CD4-positive, alpha-beta T cell treated with Interferon alpha-2 for 1 hour (primary cell): Measurements from ENCODE around the gene CDC37.
A peak's percentile ranks its signal among the peaks of the same experiment; 100 is the strongest.
"Not testable (repeated sequence)": the region's sequence is repeated elsewhere in the genome, so short reads cannot be mapped to it uniquely, and the experiment has no call there.

Experiments
- DNase-seq, 2 donors: peaks; one replicate each; pipeline ENCODE4 v3.0.0-alpha.2; 2020 to 2022

The CDC37 gene

DNA sequence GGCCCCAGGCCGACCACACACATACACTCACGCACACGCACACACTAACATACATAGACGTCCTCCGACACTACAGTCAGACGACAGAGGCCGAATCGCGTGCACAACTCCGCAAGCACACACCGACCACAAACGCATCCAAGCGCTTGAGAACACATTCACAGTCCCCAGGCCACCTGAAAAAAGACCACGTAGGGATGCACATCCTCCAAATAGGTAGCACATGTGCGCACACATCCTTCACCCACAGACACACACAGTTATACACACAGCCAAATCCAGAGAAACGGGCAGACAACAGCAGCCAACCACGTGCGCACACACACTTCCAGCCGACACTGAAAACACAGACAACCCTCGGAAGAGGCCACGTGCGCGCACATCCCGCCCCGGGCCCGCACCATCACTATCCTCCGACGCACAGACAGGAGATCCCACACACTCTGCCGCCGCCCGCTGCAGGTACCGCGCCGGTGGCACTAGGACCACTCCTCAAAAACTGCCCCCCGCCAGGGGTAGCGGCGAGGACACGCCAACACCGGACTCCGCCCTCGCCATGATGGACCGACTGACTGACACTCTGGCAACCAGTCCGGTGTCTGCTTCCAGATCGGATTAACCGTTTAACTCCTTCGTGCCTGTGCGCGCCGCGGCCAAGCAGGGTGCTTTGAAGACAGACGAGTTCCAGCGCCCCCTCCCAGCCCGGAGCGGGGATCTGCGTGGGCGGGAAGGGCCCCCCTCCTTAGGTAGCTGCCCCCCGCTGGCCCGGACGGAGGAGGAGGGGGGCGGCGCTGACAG, 16.5 kb upstream of the CDC37 start:
- DNase-seq, result peak; percentile 55 to 61

DNA sequence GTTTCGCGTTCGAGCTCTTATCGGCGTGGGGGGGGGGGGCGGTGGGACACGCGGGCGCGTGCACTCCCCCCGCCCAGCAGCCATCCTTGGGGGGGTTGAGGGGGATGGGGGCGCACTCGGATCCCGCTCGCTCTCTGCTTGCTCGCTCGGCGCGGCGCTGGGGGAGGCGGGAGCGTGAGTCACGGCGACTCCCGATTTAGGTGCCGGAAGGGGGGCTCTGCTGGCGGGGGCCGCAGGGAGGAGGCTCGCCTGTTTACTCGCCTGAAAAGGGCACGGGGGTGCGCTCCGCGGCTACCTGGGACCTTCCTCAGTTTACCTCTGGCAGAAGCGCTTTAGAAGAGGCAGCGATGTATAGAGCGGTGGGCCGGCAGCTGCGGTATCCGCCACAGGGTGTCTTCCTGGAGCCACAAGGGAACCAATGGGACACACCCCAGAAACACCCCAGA, 15.9 kb upstream of the CDC37 start:
- peak in 1 of 2 donors; percentile 34 for DNase-seq

DNA sequence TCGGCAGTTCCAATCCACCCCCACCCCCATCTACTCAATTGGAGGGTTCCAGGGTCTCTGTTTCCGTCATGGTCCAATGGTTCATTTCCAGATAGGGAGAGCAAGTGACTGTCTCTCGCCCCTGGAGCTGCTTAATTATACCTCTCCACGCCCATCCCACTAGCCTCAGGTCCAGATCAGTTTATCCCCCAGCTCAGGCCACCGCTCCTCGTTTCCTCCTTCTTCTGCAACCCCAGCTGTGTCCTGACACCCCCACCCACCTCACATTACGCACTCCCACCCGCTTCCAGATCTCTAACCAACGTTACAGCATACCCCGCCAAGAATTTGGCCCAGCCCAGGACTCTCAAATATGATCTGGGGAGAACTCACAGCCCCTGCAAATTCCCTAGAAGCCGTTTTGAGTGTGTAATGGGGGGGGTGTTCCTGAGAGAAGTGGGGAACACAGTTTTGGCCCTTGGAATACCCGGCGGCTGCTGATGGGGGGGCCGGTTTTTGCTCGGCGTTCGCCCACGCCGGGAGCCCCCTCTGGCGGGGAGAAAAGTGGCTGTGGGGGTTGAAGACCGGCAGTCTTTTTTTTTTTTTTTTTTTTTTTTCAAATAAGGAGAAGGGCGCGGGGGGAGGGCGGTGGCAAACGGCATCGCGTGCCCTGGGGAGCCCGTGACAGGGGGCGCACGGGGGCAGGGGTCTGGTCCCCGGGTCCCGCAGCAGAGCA, 15.3 kb upstream of the CDC37 start:
- peak in 1 of 2 donors; percentile 38 for DNase-seq

DNA sequence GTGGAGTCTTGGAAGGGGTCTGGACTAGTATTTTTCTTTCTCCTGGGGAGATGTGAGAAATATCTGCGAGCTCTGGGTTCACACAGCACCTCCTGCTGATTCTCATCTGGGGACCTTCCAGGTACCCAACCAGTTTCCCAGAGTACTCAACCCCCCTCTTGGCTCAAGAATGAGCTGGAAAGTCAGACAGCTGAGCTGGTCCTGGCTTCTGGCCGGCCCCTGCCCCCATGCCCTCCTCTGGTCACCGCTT, 14.8 kb upstream of the CDC37 start:
- no peak for DNase-seq

DNA sequence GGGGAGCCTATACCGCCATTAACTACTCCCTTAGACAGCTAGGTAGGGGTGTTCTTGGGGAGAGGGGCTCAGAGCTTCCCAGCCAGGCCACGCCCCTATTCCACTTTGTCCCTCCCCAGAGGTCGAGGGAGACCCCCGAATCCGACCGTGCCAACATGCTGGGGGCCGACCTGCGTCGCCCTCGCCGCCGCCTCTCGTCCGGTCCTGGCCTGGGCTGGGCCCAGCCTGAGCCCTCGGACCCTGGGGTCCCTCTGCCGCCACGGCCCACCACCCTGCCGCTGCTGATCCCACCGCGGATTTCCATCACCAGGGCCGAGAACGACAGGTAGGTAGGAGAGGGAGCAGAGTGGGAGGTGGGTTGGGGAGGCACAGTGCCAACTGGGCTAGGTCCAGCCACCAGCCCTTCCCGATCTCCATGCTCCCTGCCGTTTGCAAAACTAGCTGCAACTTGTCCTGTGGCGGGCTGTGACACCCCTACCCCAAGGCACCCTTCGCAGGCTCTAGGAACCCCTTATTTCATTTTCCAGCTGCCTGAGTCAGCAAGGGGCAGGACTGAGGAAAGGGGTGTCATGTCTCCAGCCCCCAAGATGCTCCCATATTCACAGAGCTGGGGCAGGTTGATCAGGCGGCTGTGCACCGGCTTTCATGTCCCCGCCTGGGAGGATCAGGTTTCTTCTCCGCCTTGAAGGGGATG, 14.3 kb upstream of the CDC37 start:
- no peak for DNase-seq

DNA sequence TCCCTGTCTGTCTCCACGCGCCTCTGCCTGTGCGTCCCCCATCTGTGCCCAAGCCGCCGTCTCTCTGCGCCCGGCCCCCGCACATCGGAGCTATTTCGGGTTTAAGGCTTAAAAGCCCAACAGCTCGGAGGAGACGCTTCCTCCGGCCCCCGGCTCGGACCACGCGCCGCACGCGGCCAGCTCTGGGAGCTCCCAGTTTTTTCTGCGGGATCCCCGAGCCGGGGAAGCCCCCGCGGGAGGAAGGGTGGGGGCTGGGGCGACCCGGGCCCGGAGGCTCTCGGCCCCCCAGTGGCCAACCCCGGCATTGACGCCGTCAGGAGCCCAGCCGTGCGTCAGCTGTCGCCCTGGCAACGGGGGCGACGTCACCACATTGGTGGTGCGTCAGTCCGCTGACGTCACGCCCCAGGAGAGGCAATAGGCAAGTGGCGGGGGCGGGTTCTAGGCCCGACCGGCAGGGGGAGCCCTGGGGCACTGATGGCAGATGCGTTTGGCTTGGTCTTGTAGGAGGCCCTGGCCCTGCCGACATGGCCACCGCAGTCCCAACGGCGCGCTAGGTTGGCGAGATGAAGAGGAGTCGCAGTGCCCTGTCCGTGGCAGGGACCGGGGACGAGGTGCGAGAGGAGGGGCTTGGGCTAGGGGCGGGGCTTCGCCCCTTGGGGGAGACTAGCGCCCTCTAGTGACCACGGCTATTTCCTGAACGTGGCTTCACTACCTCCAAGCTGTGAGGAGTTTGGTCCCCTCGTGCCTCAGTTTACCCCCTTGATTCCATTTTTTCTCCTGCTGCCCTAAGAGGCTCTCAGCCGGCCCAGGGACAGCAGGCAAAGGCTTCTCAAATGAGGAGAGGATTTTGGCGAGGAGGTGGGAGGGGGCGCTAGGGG, 13.3 kb upstream of the CDC37 start:
- peak; percentile 96 for DNase-seq

DNA sequence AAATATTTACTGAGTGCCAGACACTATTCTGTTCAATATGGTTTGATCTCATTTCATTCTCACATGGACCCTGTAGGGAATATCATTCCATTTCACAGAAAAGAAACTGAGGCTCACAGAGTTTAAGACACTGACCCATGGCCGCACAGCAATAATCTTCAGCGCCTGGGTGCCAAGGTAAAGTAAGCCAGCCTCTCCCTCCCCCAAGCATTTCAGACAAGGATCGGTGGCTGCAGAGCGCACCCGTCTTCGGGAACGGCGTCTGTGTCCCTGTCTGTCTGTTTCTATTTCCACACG, 12.7 kb upstream of the CDC37 start:
- no peak for DNase-seq

DNA sequence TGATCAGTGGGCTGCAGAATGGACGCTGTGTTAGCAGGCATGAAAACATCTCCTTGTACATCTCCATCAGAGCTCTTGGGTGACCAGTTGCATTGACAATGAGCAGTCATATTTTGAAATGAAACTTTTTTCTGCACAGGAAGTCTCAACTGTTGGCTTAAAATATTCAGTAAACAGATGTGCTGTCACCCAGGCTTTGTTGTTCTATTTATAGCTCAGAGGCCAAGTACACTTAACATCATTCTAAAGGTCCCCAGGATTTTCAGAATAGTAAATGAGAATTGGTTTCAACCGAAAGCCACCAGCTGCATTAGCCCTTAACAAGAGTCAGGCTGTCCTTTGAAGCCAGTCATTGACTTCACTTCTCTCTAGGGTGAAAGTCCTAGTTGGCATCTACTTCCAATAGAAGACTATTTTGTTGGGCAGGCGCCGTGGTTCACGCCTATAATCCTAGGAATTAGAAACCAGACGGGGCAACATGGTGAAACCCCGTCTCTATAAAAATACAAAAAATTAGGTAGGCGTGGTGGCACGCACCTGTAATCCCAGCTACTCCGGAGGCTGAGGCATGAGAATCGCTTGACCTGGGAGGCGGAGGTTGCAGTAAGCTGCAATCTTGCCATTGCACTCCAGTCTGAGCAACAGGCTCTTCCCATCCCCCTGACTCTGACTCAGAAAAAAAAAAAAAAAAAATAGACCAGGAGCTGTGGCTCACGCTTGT, 9.1 kb upstream of the CDC37 start:
- peak in 1 of 2 donors; percentile 73 for DNase-seq

DNA sequence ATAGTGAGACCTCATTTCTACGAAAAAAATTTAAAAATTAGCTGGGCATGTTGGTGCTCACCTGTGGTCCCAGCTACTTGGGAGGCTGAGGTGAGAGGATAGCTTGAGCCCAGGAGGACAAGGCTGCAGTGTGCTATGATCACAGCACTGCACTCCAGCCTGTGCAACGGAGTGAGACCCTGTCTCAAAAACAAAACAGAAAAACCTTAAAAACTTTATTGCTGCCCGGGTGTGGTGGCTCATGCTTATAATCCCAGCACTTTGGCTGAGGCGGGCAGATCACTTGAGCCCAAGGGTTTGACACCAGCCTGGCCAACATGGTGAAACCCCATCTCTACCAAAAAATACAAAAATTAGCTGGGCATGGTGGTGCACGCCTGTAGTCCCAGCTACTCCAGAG, 7.9 kb upstream of the CDC37 start:
- not testable (repeated sequence) for DNase-seq

DNA sequence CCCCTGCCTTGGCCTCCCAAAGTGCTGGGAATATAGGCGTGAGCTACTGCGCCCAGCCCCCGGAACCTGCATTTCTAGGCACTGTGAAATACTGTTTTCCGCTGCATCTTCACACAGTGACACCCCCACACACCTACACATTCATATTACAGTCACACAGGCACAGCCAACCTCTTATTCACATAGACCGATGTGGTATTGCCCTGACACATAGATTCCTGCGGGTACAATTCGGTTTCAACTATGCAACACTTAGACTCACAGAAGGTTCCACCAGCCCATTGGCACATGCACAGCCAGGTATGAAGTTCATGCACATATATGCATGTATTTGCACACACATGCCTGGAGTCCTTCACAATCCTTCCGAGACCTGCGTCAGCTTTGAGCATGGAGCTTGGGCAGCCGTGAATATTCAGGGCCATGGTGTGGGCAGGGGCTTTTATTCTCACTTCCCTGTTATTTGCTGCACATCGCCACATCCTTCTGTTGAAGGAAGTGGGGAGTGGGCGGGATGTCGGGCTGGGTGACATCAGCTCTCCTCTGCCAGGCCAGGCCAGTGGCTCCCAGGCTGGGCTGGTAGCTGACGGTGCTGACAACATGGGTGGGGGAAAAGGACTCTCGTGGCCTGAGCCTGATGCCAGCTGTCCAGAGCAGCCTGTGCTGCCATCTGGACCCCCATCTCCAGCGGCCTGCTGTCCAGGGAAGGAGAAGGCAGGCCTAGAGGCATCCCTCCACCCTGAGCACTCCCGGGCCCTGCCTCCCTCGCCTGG, 5.4 kb upstream of the CDC37 start:
- peak; percentile 70 for DNase-seq

DNA sequence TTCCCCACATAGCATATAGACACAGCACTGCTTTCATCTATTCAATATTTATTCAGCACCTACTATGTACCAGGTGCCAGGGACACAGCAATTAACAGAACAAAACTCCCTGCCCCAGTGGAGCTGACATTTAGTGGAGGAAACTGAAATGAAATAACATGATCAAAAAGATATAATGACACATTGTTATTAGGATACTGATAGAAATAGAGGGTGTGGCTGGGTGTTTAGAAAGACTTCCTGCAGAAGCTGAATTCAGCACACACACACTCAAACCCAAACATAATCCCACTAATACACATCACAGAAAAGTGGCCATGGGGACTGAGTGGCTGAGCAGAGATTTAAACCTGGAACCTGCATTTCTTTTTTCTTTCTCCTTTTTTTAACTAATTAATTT, 3.8 kb upstream of the CDC37 start:
- peak in 1 of 2 donors; percentile 39 for DNase-seq

DNA sequence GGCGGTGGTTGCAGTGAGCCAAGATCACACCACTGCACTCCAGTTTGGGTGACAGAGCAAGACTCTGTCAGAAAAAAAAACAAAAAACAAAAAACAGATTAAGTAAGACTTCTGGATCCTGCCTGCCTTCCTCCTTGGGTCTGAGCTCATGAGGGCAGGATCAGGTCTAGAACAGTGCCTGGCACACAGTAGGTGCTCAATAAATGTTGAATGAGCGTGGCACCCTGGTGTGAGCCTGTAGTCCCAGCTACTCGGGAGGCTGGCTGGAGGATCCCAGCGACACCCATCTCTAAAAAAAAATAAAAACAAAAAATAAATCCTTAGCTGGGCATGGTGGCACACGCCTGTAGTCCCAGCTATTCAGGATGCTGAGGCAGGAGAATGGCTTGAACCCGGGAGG, 2.8 kb upstream of the CDC37 start:
- no peak for DNase-seq

DNA sequence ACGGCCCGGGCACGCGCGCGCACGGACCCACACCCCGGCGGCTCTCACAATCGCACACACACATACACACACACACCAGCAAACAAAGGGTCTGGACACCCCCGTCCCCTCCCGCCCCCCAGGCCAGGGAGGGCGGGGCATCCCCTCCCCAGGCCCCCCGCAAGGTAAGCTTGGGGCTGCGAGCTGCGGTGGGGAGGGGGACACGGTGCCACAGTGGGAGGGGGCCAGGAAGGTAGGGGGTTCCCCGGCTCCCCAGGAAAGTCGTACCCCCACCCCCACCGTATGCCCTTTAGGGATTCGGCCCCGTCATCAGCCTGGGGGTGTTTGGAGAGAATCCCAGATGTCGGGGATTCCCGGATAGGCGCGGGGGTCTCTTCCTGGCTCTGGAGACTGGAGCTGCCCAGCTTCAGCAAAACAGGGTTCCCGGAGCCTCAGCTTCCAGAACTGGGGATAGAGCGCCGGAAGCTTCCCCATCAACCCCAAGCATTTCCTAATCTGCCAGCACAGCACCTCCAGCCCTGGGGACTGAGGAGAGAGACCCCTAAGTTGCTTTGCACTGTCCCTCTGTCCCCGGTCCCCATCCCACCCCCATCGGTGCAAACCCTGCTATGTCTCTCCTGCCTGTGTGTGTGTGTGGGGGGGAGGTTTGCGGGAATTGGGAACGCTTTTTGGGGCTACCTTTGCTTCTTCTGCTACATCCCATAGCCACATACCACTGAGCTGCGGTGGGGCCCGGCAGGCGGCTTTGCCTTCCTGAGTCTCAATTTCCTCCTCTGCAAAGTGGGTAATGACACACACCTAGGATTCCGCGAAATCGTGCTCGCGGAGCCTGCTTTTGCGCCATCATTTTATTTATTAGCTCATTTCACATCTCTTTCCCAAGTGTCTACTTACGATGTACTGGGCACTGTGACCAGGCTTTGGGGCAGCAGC, 1.8 kb upstream of the CDC37 start:
- peak; percentile 81 for DNase-seq

DNA sequence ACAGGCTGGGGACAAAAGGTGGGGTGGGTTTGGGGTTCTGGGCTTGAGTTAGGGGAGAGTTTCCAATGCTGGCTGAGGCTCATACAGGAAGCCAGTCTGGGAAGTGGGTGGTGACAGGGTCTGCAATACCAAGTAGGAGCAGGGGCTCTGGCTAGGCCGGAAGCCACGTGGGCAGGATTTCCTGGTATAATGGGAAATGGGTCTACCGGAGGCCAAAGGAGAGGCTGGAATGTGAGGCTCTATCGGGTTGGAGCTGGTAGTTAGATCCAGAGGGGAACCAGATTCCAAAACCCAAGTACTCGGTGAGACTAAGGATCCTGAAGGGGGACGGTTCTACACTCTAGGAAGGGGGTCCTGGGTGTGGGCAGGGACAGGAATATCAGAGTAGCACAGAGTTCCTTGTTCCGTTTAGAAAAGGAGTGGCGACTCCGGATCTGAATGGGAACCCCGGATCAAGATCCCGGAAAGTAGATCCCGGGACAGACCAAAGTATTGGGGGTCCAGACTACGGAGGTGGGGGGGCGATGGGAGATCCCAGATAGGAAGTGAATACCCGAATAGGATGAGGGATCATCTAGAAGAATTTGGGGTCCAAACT, 802 bp downstream of the CDC37 start:
- peak in 1 of 2 donors; percentile 47 for DNase-seq

DNA sequence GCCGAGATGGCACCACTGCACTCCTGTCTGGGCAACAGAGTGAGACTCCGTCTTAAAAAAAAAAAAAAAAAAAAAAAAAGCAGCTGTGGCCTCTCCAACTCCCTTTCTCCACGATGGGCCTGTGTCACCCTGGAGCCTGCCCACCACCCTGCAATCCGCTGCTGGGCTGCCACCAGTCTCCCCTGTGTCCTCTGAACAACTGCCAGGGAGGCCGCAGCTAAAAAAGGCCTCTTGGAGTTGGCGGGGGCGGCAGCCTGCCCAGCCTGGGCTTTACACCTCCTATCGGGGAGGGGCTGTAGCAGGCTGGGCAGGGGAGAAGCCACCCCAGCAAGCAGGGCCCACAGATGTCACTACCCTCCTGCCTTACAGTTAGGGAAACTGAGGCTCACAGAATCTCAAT, 3.5 kb downstream of the CDC37 start:
- no peak for DNase-seq

DNA sequence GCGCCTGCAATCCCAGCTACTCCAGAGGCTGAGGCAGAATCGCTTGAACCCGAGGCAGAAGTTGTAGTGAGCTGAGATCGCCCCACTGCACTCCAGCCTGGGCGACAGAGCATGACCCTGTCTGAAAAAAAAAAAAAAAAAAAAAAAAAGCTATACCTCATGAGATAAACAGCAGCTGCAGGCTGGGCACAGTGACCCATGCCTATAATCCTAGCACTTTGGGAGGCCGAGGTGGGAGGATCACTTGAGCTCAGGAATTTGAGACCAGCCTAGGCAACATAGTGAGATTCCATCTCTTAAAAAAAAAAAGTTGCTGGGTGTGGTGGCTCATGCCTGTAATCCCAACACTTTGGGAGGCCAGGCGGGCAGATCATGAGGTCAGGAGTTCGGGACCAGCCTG, 4.0 kb downstream of the CDC37 start:
- not testable (repeated sequence) for DNase-seq

DNA sequence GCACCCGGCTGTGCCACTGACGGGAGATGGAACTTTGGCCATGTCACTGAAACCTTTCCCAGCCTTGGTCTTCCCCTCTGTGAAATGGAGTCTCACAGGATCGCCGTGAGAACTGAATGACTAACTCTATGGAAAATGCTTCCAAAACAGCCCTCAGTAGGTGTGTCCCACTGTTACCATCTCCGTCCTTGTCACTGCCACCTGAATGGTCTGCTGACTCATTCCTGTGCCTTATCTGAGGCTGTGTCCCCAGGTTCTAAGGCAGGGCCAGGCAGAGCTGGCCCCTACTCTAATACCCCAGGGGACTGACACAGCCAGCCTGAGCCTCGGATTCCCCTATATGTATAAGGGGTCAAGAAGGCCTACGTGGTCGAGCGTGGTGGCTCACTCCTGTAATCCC, 4.5 kb downstream of the CDC37 start:
- no peak for DNase-seq

DNA sequence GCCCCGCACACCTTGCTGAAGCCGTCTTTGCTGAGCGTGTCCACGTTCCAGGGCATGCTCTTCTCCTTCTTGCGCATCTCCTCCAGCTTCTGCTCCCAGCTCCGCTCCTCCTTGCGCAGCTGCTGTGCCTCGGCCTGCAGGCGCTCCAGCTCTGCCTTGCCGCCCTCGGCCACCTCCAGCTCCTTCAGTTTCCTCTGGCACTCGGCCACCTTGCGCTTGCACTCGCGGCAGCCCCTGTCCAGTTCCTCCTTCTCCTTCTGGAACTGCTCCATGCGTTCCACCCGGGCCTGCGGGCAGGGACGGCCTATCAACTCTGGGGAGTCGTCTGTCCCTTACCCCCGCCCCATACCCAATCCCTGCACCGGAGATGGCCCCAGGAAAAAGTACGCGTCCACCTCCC, 7.4 kb downstream of the CDC37 start:
- no peak for DNase-seq

DNA sequence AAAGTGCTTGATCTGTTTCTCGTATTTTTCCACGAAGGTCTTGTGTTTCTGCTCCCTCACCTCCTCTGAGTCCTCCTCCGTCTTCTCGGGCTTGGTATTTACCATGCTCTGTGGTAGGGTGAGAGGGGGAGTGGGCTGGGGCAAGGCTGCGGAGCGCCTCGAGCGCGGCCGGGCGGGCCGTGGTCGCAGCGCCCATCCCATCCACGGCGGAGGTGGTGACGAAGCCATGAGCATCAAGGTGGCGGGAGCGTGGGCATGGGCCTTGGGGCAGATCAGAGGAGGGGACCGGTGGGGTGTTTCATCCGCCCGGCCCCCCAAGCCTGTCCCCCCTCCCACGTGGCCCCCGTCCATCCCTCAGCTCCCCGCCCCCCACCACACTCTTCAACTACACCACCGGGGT, 7.9 kb downstream of the CDC37 start:
- DNase-seq, result no peak

DNA sequence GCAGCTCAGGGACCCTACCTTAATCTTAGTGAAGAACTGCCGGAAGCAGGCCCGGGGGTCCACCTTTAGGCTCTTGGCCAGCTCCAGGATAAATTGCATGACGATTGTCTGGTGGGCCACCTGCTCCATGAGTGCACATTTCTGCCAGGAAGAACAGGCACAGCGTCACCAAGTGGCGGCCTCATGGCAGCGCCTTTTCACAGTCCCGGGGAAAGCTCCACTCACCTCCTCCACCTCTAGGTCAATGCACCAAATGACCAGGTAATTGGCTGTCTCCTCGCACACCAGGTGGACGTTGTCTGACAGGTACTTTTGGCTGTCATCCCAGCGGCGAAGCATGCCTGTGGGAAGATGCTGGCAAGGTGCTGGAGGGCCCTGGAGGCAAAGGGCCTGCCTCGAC, 8.3 kb downstream of the CDC37 start:
- no peak for DNase-seq
